Mononuclear cell (primary cell): ENCODE data around the gene EMID1. TPM values are rescaled to one million over a fixed set of nuclear protein-coding genes. Genes with fewer than 3 reads are reported as not detected.

Experiments used
- H3K27me3 ChIP-seq: 2 replicates; pipeline ENCODE4 v1.6.0; 2011; ENCODE audit warnings: low read length, control low read depth; ENCODE audit not compliant: insufficient read depth
- H3K4me1 ChIP-seq: 2 replicates; pipeline ENCODE4 v1.5.1; 2011; ENCODE audit warnings: mild to moderate bottlenecking, low read length, control low read depth; ENCODE audit not compliant: insufficient read depth
- H3K4me3 ChIP-seq: 2 replicates; pipeline ENCODE4 v1.5.1; 2011; ENCODE audit warnings: mild to moderate bottlenecking, low read length, moderate library complexity
- H3K9me3 ChIP-seq: 2 replicates; pipeline ENCODE4 v1.5.1; 2011; ENCODE audit warnings: low read depth, mild to moderate bottlenecking, control low read depth, low read length
- total RNA-seq: library from RNA; depleted of rRNA; stranded (reverse); fragments of >200 nt; gene quantifications from one replicate; pipeline ENCODE4 v1.2.3, GENCODE V29; 2012

The EMID1 gene
- total RNA-seq, 1 donor: 0.21 TPM

GRCh38 chr22:29202212-29203192 lies 3.2 kb upstream of the EMID1 start:
- Histone ChIP-seq H3K9me3 (no peaks in the 10 kb centered on the region), H3K4me1 (peaks cover 26% of the 10 kb centered on the region), H3K27me3 (peaks cover 11% of the 10 kb centered on the region), H3K4me3 (no peak overlapping the region)

- no peak overlapping the region for H3K4me3 ChIP-seq
- H3K27me3 ChIP-seq: peaks cover 11% of the 10 kb centered on the region
- peaks cover 26% of the 10 kb centered on the region for H3K4me1 ChIP-seq
- H3K9me3 ChIP-seq: no peaks in the 10 kb centered on the region
Observed at GRCh38 chr22:29203488-29204454, 1.9 kb upstream of the EMID1 start.

- Histone ChIP-seq H3K4me3 (no peak overlapping the region), H3K27me3 (peaks cover 11% of the 10 kb centered on the region), H3K9me3 (no peaks in the 10 kb centered on the region), H3K4me1 (peaks cover 26% of the 10 kb centered on the region)
Observed at GRCh38 chr22:29204455-29205183, 1.1 kb upstream of the EMID1 start.

GRCh38 chr22:29205252-29205593 lies 473 bp upstream of the EMID1 start:
- Histone ChIP-seq H3K27me3 (peaks cover 11% of the 10 kb centered on the region), H3K4me1 (peaks cover 26% of the 10 kb centered on the region), H3K4me3 (no peak overlapping the region), H3K9me3 (no peaks in the 10 kb centered on the region)

GRCh38 chr22:29206372-29207242 lies 911 bp downstream of the EMID1 start:
- no peaks in the 10 kb centered on the region for H3K9me3 ChIP-seq
- H3K4me3 ChIP-seq: no peak overlapping the region
- H3K27me3 ChIP-seq: peaks cover 11% of the 10 kb centered on the region
- peaks cover 26% of the 10 kb centered on the region for H3K4me1 ChIP-seq

- Histone ChIP-seq H3K9me3 (no peaks in the 10 kb centered on the region), H3K4me3 (no peak overlapping the region), H3K27me3 (peaks cover 11% of the 10 kb centered on the region), H3K4me1 (peaks cover 20% of the 10 kb centered on the region)
Observed at GRCh38 chr22:29207243-29207550, 1.5 kb downstream of the EMID1 start.

GRCh38 chr22:29207562-29208501 lies 2.1 kb downstream of the EMID1 start:
- Histone ChIP-seq H3K4me3 (no peak overlapping the region), H3K27me3 (peaks cover 11% of the 10 kb centered on the region), H3K9me3 (no peaks in the 10 kb centered on the region), H3K4me1 (peaks cover 13% of the 10 kb centered on the region)

- H3K4me1 ChIP-seq: peaks cover 10% of the 10 kb centered on the region
- peaks cover 11% of the 10 kb centered on the region for H3K27me3 ChIP-seq
- H3K4me3 ChIP-seq: no peak overlapping the region
- no peaks in the 10 kb centered on the region for H3K9me3 ChIP-seq
Observed at GRCh38 chr22:29208502-29208862, 2.8 kb downstream of the EMID1 start.

GRCh38 chr22:29208879-29209623 lies 3.4 kb downstream of the EMID1 start:
- H3K27me3 ChIP-seq: peaks cover 11% of the 10 kb centered on the region
- no peaks in the 10 kb centered on the region for H3K9me3 ChIP-seq

GRCh38 chr22:29209624-29209929 lies 3.9 kb downstream of the EMID1 start:
- Histone ChIP-seq H3K4me3 (no peak overlapping the region), H3K27me3 (peaks cover 11% of the 10 kb centered on the region), H3K9me3 (no peaks in the 10 kb centered on the region), H3K4me1 (peaks cover 10% of the 10 kb centered on the region)

More at GRCh38 chr22:29208879-29209623, 3.4 kb downstream of the EMID1 start:
- Histone ChIP-seq H3K4me3 (no peak overlapping the region), H3K4me1 (peaks cover 10% of the 10 kb centered on the region)

- H3K9me3 ChIP-seq: no peaks in the 10 kb centered on the region
- H3K4me1 ChIP-seq: peaks cover 5% of the 10 kb centered on the region
- H3K27me3 ChIP-seq: peaks cover 7% of the 10 kb centered on the region
- no peak overlapping the region for H3K4me3 ChIP-seq
Observed at GRCh38 chr22:29211066-29211465, 5.4 kb downstream of the EMID1 start.

GRCh38 chr22:29211466-29211865 lies 5.8 kb downstream of the EMID1 start:
- peaks cover 1% of the 10 kb centered on the region for H3K4me1 ChIP-seq
- peaks cover 3% of the 10 kb centered on the region for H3K27me3 ChIP-seq
- H3K9me3 ChIP-seq: no peaks in the 10 kb centered on the region
- H3K4me3 ChIP-seq: no peak overlapping the region

- Histone ChIP-seq H3K4me3 (no peak overlapping the region), H3K27me3 (no peaks in the 10 kb centered on the region), H3K4me1 (no peaks in the 10 kb centered on the region), H3K9me3 (no peaks in the 10 kb centered on the region)
Observed at GRCh38 chr22:29212743-29213142, 7.0 kb downstream of the EMID1 start.
